ENCODE measurements around the gene PADI2.

Gene PADI2

DNA sequence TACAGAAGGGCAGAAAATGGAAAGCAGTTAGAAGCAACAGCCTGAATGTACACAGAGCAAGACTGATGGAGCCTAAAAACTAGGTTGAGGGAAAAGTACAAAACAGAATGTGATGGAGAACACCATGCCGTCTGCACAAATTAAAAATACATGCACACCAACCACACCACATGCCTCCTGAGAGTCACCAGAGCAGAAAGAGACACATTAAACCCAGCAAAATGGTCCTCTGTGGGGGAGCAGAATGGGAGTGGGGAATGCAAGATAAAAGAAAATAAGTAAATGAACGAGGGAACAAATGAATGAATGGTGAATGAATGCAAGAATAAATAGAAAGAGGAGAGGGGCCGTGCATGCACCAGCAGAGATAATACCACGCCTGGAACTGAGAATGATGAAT, 24.1 kb downstream of the PADI2 start:
- Histone ChIP-seq H3K4me2 (ENCODE audit: low read length) (no peak overlapping the region), H3K27me3 (ENCODE audit: control insufficient read depth, insufficient read depth, low read length) (peaks cover 72% of the 10 kb centered on the region), H3K4me3 (ENCODE audit: low read length) (no peak overlapping the region), H3K4me1 (ENCODE audit: control insufficient read depth, insufficient read depth, low read length) (no peaks in the 10 kb centered on the region), H3K36me3 (ENCODE audit: insufficient read depth, low read length) (no peaks in the 10 kb centered on the region), H3K9ac (ENCODE audit: low read depth, low read length) (no peak overlapping the region), H3K9me3 (replicated peaks; ENCODE audit: low read length) (no peaks in the 10 kb centered on the region)

- Histone ChIP-seq H3K36me3 (ENCODE audit: insufficient read depth, low read length) (no peaks in the 10 kb centered on the region), H3K4me1 (ENCODE audit: control insufficient read depth, insufficient read depth, low read length) (no peaks in the 10 kb centered on the region), H3K9me3 (replicated peaks; ENCODE audit: low read length) (no peaks in the 10 kb centered on the region), H3K4me3 (ENCODE audit: low read length) (no peak overlapping the region), H3K4me2 (ENCODE audit: low read length) (no peak overlapping the region), H3K27me3 (ENCODE audit: control insufficient read depth, insufficient read depth, low read length) (peaks cover 72% of the 10 kb centered on the region), H3K9ac (ENCODE audit: low read depth, low read length) (no peak overlapping the region)
These were observed 24.6 kb downstream of the PADI2 start for GRCh38 chr1:17094664-17095063.

GRCh38 chr1:17093822-17094393, 25.3 kb downstream of the PADI2 start:
- Histone ChIP-seq H3K4me3 (ENCODE audit: low read length) (no peak overlapping the region), H3K9ac (ENCODE audit: low read depth, low read length) (no peak overlapping the region), H3K9me3 (replicated peaks; ENCODE audit: low read length) (no peaks in the 10 kb centered on the region), H3K4me2 (ENCODE audit: low read length) (no peak overlapping the region), H3K36me3 (ENCODE audit: insufficient read depth, low read length) (no peaks in the 10 kb centered on the region), H3K4me1 (ENCODE audit: control insufficient read depth, insufficient read depth, low read length) (no peaks in the 10 kb centered on the region), H3K27me3 (ENCODE audit: control insufficient read depth, insufficient read depth, low read length) (peaks cover 70% of the 10 kb centered on the region)

GRCh38 chr1:17091252-17091651, 28.0 kb downstream of the PADI2 start:
- H3K36me3 ChIP-seq (ENCODE audit: insufficient read depth, low read length) = no peaks in the 10 kb centered on the region
- H3K4me1 ChIP-seq (ENCODE audit: control insufficient read depth, insufficient read depth, low read length) = no peaks in the 10 kb centered on the region
- peaks cover 62% of the 10 kb centered on the region for H3K27me3 ChIP-seq (ENCODE audit: control insufficient read depth, insufficient read depth, low read length)

DNA sequence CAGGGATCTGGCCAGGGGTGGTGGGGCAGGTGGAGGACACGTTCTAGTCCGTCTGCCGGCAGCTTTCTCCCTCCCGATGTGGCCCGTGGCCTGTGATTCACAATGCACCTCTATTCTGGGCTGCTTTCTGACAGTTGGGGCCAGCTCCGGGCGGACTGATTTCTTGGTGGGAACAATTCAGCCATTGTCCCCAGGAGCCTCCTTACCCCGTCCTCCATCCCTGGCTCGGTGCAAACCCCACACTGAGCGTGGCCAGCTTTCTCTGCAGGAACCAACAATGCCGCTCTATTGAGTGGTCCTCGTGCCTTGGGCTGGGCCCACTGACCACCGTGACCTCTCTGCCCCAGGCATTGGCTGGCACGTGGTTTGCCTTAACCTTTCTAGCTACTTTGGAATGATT, 29.7 kb downstream of the PADI2 start:
- Histone ChIP-seq H3K9ac (ENCODE audit: low read depth, low read length) (no peak overlapping the region), H3K4me3 (ENCODE audit: low read length) (no peak overlapping the region), H3K27me3 (ENCODE audit: control insufficient read depth, insufficient read depth, low read length) (peaks cover 62% of the 10 kb centered on the region), H3K4me1 (ENCODE audit: control insufficient read depth, insufficient read depth, low read length) (no peaks in the 10 kb centered on the region), H3K9me3 (replicated peaks; ENCODE audit: low read length) (no peaks in the 10 kb centered on the region), H3K36me3 (ENCODE audit: insufficient read depth, low read length) (no peaks in the 10 kb centered on the region), H3K4me2 (ENCODE audit: low read length) (no peak overlapping the region)

More at GRCh38 chr1:17091252-17091651, 28.0 kb downstream of the PADI2 start:
- Histone ChIP-seq H3K9me3 (replicated peaks; ENCODE audit: low read length) (no peaks in the 10 kb centered on the region), H3K9ac (ENCODE audit: low read depth, low read length) (no peak overlapping the region), H3K4me3 (ENCODE audit: low read length) (no peak overlapping the region), H3K4me2 (ENCODE audit: low read length) (no peak overlapping the region)

DNA sequence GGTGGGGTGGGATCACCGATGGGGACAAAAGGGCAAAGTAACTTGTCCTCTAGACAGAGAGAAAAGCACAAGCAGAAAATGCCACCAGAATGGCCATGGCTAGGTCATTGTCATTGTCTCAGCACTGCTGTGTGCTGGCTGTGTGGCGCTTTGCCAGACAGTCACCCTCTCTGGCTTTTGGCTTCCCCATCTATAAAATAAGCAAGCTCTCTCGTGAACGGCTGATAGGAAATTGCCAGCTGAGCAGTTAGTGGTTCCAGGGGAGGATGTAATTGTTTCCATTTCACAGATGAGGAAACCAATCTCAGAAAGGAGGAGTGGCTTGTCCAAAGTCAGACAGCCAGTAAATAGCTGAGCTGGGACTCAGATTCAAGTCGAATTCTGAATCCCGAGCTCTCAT, 32.5 kb downstream of the PADI2 start:
- Histone ChIP-seq H3K4me3 (ENCODE audit: low read length) (no peak overlapping the region), H3K9me3 (replicated peaks; ENCODE audit: low read length) (no peaks in the 10 kb centered on the region), H3K36me3 (ENCODE audit: insufficient read depth, low read length) (no peaks in the 10 kb centered on the region), H3K4me2 (ENCODE audit: low read length) (no peak overlapping the region), H3K27me3 (ENCODE audit: control insufficient read depth, insufficient read depth, low read length) (peaks cover 63% of the 10 kb centered on the region), H3K9ac (ENCODE audit: low read depth, low read length) (no peak overlapping the region), H3K4me1 (ENCODE audit: control insufficient read depth, insufficient read depth, low read length) (no peaks in the 10 kb centered on the region)

- Histone ChIP-seq H3K4me1 (ENCODE audit: control insufficient read depth, insufficient read depth, low read length) (no peaks in the 10 kb centered on the region), H3K9me3 (replicated peaks; ENCODE audit: low read length) (no peaks in the 10 kb centered on the region), H3K4me2 (ENCODE audit: low read length) (no peak overlapping the region), H3K36me3 (ENCODE audit: insufficient read depth, low read length) (no peaks in the 10 kb centered on the region), H3K4me3 (ENCODE audit: low read length) (no peak overlapping the region), H3K9ac (ENCODE audit: low read depth, low read length) (no peak overlapping the region), H3K27me3 (ENCODE audit: control insufficient read depth, insufficient read depth, low read length) (peaks cover 49% of the 10 kb centered on the region)
These were observed 34.5 kb downstream of the PADI2 start for GRCh38 chr1:17084787-17085186.

- H3K36me3 ChIP-seq (ENCODE audit: insufficient read depth, low read length) = no peaks in the 10 kb centered on the region
- no peak overlapping the region for H3K4me2 ChIP-seq (ENCODE audit: low read length)
- H3K9ac ChIP-seq (ENCODE audit: low read depth, low read length) = no peak overlapping the region
- H3K9me3 ChIP-seq (replicated peaks; ENCODE audit: low read length) = no peaks in the 10 kb centered on the region
- H3K4me1 ChIP-seq (ENCODE audit: control insufficient read depth, insufficient read depth, low read length) = no peaks in the 10 kb centered on the region
- no peak overlapping the region for H3K4me3 ChIP-seq (ENCODE audit: low read length)
- peaks cover 34% of the 10 kb centered on the region for H3K27me3 ChIP-seq (ENCODE audit: control insufficient read depth, insufficient read depth, low read length)
These were observed 36.5 kb downstream of the PADI2 start for GRCh38 chr1:17082761-17083160.

- H3K4me1 ChIP-seq (ENCODE audit: control insufficient read depth, insufficient read depth, low read length) = no peaks in the 10 kb centered on the region
- H3K4me2 ChIP-seq (ENCODE audit: low read length) = no peak overlapping the region
- no peaks in the 10 kb centered on the region for H3K36me3 ChIP-seq (ENCODE audit: insufficient read depth, low read length)
- no peaks in the 10 kb centered on the region for H3K9me3 ChIP-seq (replicated peaks; ENCODE audit: low read length)
- peaks cover 30% of the 10 kb centered on the region for H3K27me3 ChIP-seq (ENCODE audit: control insufficient read depth, insufficient read depth, low read length)
- H3K4me3 ChIP-seq (ENCODE audit: low read length) = no peak overlapping the region
- no peak overlapping the region for H3K9ac ChIP-seq (ENCODE audit: low read depth, low read length)
These were observed 37.8 kb downstream of the PADI2 start for GRCh38 chr1:17081439-17081838.

GRCh38 chr1:17080880-17081279, 38.4 kb downstream of the PADI2 start:
- Histone ChIP-seq H3K27me3 (ENCODE audit: control insufficient read depth, insufficient read depth, low read length) (peaks cover 26% of the 10 kb centered on the region), H3K4me1 (ENCODE audit: control insufficient read depth, insufficient read depth, low read length) (no peaks in the 10 kb centered on the region), H3K4me3 (ENCODE audit: low read length) (no peak overlapping the region), H3K4me2 (ENCODE audit: low read length) (no peak overlapping the region), H3K36me3 (ENCODE audit: insufficient read depth, low read length) (no peaks in the 10 kb centered on the region), H3K9me3 (replicated peaks; ENCODE audit: low read length) (no peaks in the 10 kb centered on the region), H3K9ac (ENCODE audit: low read depth, low read length) (no peak overlapping the region)

DNA sequence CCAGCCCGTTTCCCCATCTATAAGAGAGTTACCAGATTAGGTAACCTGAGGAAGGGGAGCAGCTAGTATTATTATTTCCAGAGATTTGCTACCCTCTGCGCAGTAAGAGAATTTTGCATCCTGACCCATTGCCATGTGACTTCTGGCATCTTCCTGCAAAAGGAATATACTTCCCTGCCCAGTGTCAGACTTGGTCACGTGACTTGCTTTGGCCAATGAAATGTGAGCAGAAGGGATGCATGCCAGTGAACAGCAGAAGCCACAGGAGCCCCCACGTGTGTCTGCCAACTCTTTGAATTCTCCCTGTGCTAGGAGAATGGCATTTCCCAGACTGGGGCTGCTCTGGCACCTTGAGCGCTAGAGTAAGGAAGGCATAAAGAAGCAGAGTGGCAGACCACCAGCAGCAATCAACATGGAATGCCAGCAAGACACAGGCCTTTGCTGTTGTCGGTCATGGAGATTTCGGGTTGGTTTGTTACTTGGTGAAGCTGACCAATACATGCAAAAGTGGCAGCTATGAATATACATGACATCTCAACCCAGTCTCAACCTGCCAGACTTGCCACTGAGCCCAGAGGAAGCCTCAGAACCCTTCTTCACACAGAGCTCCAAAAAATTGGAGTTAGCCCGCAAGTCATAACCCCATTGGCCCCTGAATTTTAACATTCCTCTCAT, 39.0 kb downstream of the PADI2 start:
- Histone ChIP-seq H3K4me1 (ENCODE audit: control insufficient read depth, insufficient read depth, low read length) (no peaks in the 10 kb centered on the region), H3K9me3 (replicated peaks; ENCODE audit: low read length) (no peaks in the 10 kb centered on the region), H3K4me3 (ENCODE audit: low read length) (no peak overlapping the region), H3K36me3 (ENCODE audit: insufficient read depth, low read length) (no peaks in the 10 kb centered on the region), H3K27me3 (ENCODE audit: control insufficient read depth, insufficient read depth, low read length) (peaks cover 24% of the 10 kb centered on the region), H3K4me2 (ENCODE audit: low read length) (no peak overlapping the region), H3K9ac (ENCODE audit: low read depth, low read length) (no peak overlapping the region)
